Ovary (tissue), 9 donors: Measurements from ENCODE around the gene KLRK1. TPM values are rescaled to one million over a fixed set of nuclear protein-coding genes. Genes with fewer than 3 reads are reported as not detected.
"Not testable (repeated sequence)": the region's sequence is repeated elsewhere in the genome, so short reads cannot be mapped to it uniquely, and the experiment has no call there.

Experiments
- DNase-seq, 5 donors: peaks; one replicate each; pipeline ENCODE4 v3.0.0-alpha.2; 2019 to 2020
- H3K27ac ChIP-seq, 2 donors: fragments of 200-600 bp; one replicate each; pipeline versions ENCODE4 v1.5.1 to v1.8.0; 2019 to 2022
- H3K27me3 ChIP-seq: fragments of 200-600 bp; one replicate; pipeline ENCODE4 v1.8.0; 2022
- H3K36me3 ChIP-seq: fragments of 200-600 bp; sonication (generic); one replicate; pipeline ENCODE4 v1.5.1; 2019
- H3K4me1 ChIP-seq: one replicate; pipeline ENCODE4 v1.8.1; 2013; ENCODE audit warnings: mild to moderate bottlenecking, moderate library complexity; ENCODE audit not compliant: insufficient read depth
- H3K4me3 ChIP-seq: fragments of 200-600 bp; sonication (generic); one replicate; pipeline ENCODE4 v1.5.1; 2017
- H3K9me3 ChIP-seq, 2 donors: fragments of 200-600 bp in 1 of 2; sonication (generic) in 1 of 2; one replicate each; pipeline versions ENCODE4 v1.5.1 to v1.8.1; 2013 to 2019; ENCODE audit warnings: mild to moderate bottlenecking in 1 of 2, moderate library complexity in 1 of 2
- CTCF ChIP-seq, 3 donors: fragments of 450-650 bp in 2 of 3; fragments of 200-600 bp in 1 of 3; IDR thresholded peaks; one replicate each; pipeline versions ENCODE4 v1.5.1 to v1.8.0; 2016 to 2022; ENCODE audit warnings: antibody characterized with exemption in 3 of 3, mild to moderate bottlenecking in 1 of 3
- EP300 ChIP-seq: sonication (generic); formaldehyde crosslinking; IDR thresholded peaks from one replicate; pipeline ENCODE4 v1.6.1; 2017; ENCODE audit warnings: antibody characterized with exemption
- POLR2A ChIP-seq: fragments of 450-650 bp; IDR thresholded peaks from one replicate; pipeline ENCODE4 v1.6.1; 2017; ENCODE audit warnings: antibody characterized with exemption, mild to moderate bottlenecking, moderate library complexity
- WGBS, 3 donors: extraction: QIAGEN DNeasy Blood & Tissue Kit in 1 of 3; methylation state at CpG; one replicate each; pipeline versions ENCODE4 v1.1.5 to v1.1.7; 2013 to 2017; 5-methylcytosine and 5-hydroxymethylcytosine counted together
- intact Hi-C, 4 donors: fragments of 100-400 bp; cut with DNase I; formaldehyde crosslinking; loops; one replicate each; pipeline versions ENCODE4 v1.11.0 to v1.15.1; 2022 to 2023
- polyA plus RNA-seq, 2 donors: library from polyadenylated mRNA; stranded (reverse); fragments of 200-250 nt in 1 of 2; fragments of 350-450 nt in 1 of 2; fragmentation: Illumina TruSeq in 1 of 2; extraction: RNeasy Lipid Tissue Mini Kit (QIAGEN cat#74804) in 1 of 2; gene quantifications; one replicate each; pipeline ENCODE4 v1.2.3, GENCODE V29; 2013 to 2014
- total RNA-seq, 7 donors: library from RNA; depleted of rRNA in 2 of 7; stranded (reverse); fragments of >200 nt in 2 of 7; fragmentation: NEBNext Ultra II Directional in 3 of 7; extraction: Animal tissue kit (Norgen Biotek cat#: 25700) in 3 of 7; gene quantifications; one replicate each; pipeline versions ENCODE4 v1.1.0 to v1.2.4, GENCODE V29; 2016 to 2023
- donor health status: DM: no; HTN: no; CAD: no; lungs with moderate emphysema.
- donor health status: DM: no; HTN: no; CAD: no.
- donor health status: Bipolar disorder and iron deficiency.
- donor health status: DM: yes; HTN: yes; CAD: no.
- donor health status: DM: no; HTN: no; CAD: no.
- donor health status: DM: yes; HTN: yes; CAD: no.

Gene KLRK1
- total and polyA plus RNA-seq, 9 donors = 0.12 to 6.3 (median 0.54) TPM

- Histone ChIP-seq H3K4me3 (no peak overlapping the region), H3K4me1 (peaks cover 1% of the 10 kb centered on the region), H3K36me3 (no peaks in the 10 kb centered on the region), H3K27ac (no peak overlapping the region), H3K27me3 (no peaks in the 10 kb centered on the region), H3K9me3 (no peaks in the 10 kb centered on the region)
- TF ChIP-seq POLR2A (no peak), CTCF (IDR thresholded peaks at IDR 0.05) (no peak)
- DNase-seq = no peak
- intact Hi-C loops = no loop called here
- WGBS, 3 donors = 94 to 100% (median 96%) methylated on average over 1 of the region's 1 CpG
Measured at GRCh38 chr12:10358969-10359368, 30.9 kb downstream of the KLRK1 start.

GRCh38 chr12:10358131-10358530, 31.7 kb downstream of the KLRK1 start:
- Histone ChIP-seq H3K9me3 (no peaks in the 10 kb centered on the region), H3K27ac (no peak overlapping the region), H3K4me3 (no peak overlapping the region), H3K4me1 (peaks cover 1% of the 10 kb centered on the region), H3K27me3 (no peaks in the 10 kb centered on the region), H3K36me3 (no peaks in the 10 kb centered on the region)
- intact Hi-C loops = no loop called here
- WGBS, 3 donors = 74 to 84% (median 83%) methylated on average over 5 of the region's 5 CpGs
- no peak for TF ChIP-seq POLR2A
- TF ChIP-seq CTCF (IDR thresholded peaks at IDR 0.05) = no peak
- TF ChIP-seq EP300 = no peak
- no peak for DNase-seq

GRCh38 chr12:10354502-10354901, 35.3 kb downstream of the KLRK1 start:
- H3K4me1 ChIP-seq = no peaks in the 10 kb centered on the region
- H3K27ac ChIP-seq = no peak overlapping the region
- TF ChIP-seq EP300 (no peak), CTCF (IDR thresholded peaks at IDR 0.05) (no peak), POLR2A (no peak)
- WGBS, 3 donors = 55 to 70% (median 62%) methylated on average over 2 of the region's 2 CpGs
- H3K9me3 ChIP-seq = no peaks in the 10 kb centered on the region
- intact Hi-C loops = no loop called here
- no peak overlapping the region for H3K4me3 ChIP-seq
- no peaks in the 10 kb centered on the region for H3K36me3 ChIP-seq
- no peaks in the 10 kb centered on the region for H3K27me3 ChIP-seq
- DNase-seq = no peak

- H3K4me1 ChIP-seq = no peaks in the 10 kb centered on the region
- H3K4me3 ChIP-seq = no peak overlapping the region
- no peaks in the 10 kb centered on the region for H3K27me3 ChIP-seq
- no peaks in the 10 kb centered on the region for H3K36me3 ChIP-seq
- no peak for TF ChIP-seq EP300
- no peak for TF ChIP-seq POLR2A
- intact Hi-C loops = no loop called here
- H3K27ac ChIP-seq = no peak overlapping the region
- DNase-seq = no peak
- no peaks in the 10 kb centered on the region for H3K9me3 ChIP-seq
- WGBS, 3 donors = 65 to 72% (median 70%) methylated on average over 4 of the region's 4 CpGs
Measured at GRCh38 chr12:10354071-10354470, 35.8 kb downstream of the KLRK1 start.

- H3K27me3 ChIP-seq, intact Hi-C loops, H3K27ac ChIP-seq, H3K9me3 ChIP-seq, H3K36me3 ChIP-seq, H3K4me1 ChIP-seq, DNase-seq, H3K4me3 ChIP-seq: not testable (repeated sequence)
- WGBS, 3 donors = 45 to 54% (median 45%) methylated on average over 3 of the region's 3 CpGs
Measured at GRCh38 chr12:10351457-10351856, 38.4 kb downstream of the KLRK1 start.
